HepG2 (cell line): ENCODE results near the gene PPP1R7. TPM values are rescaled to one million over a fixed set of nuclear protein-coding genes. Genes with fewer than 3 reads are reported as not detected.
A peak's percentile ranks its signal among the peaks of the same experiment; 100 is the strongest.

ENCODE experiments used
- ARID4A ChIP-seq: sonication (generic); formaldehyde crosslinking; IDR thresholded peaks from 2 replicates; pipeline ENCODE4 v1.5.0; 2020; ENCODE audit warnings: mild to moderate bottlenecking, missing genetic modification reagents, borderline replicate concordance
- EHMT2 ChIP-seq: fragments of 200-600 bp; sonication (generic); IDR thresholded peaks from 2 replicates; pipeline ENCODE4 v1.7.0; 2017; ENCODE audit warnings: antibody characterized with exemption, low read depth, low read length, borderline replicate concordance
- ESRRA ChIP-seq: sonication (generic); formaldehyde crosslinking; IDR thresholded peaks from 2 replicates; pipeline ENCODE4 v1.5.1; 2020; ENCODE audit warnings: mild to moderate bottlenecking, low read depth, missing genetic modification reagents
- FOSL1 ChIP-seq: sonication (generic); formaldehyde crosslinking; IDR thresholded peaks from 2 replicates; pipeline ENCODE4 v1.9.0; 2021; ENCODE audit warnings: missing genetic modification reagents, borderline replicate concordance
- JUN ChIP-seq: sonication (generic); formaldehyde crosslinking; IDR thresholded peaks from 2 replicates; pipeline ENCODE4 v1.4.0; 2020; ENCODE audit warnings: mild to moderate bottlenecking, missing genetic modification reagents
- KDM5B ChIP-seq: sonication (generic); formaldehyde crosslinking; IDR thresholded peaks from 2 replicates; pipeline ENCODE4 v1.4.0; 2020; ENCODE audit warnings: missing genetic modification reagents, mild to moderate bottlenecking, borderline replicate concordance
- MED1 ChIP-seq: sonication (generic); formaldehyde crosslinking; IDR thresholded peaks from 2 replicates; pipeline ENCODE4 v1.4.0; 2020; ENCODE audit warnings: missing genetic modification reagents
- PREB ChIP-seq: sonication (generic); formaldehyde crosslinking; IDR thresholded peaks from 2 replicates; pipeline ENCODE4 v1.4.0; 2020; ENCODE audit warnings: missing genetic modification reagents
- RBAK ChIP-seq: sonication (generic); formaldehyde crosslinking; IDR thresholded peaks from 2 replicates; pipeline ENCODE4 v1.5.1; 2020; ENCODE audit warnings: mild to moderate bottlenecking, missing genetic modification reagents
- ZGPAT ChIP-seq: IDR thresholded peaks from 2 replicates; pipeline ENCODE4 v1.6.1; 2016; ENCODE audit warnings: mild to moderate bottlenecking
- ZNF24 ChIP-seq: fragments of 450-650 bp; IDR thresholded peaks from 2 replicates; pipeline ENCODE4 v1.6.1; 2017; ENCODE audit warnings: antibody characterized with exemption, mild to moderate bottlenecking
- ZNF274 ChIP-seq: sonication (generic); formaldehyde crosslinking; IDR thresholded peaks from 2 replicates; pipeline ENCODE4 v1.5.1; 2020; ENCODE audit warnings: mild to moderate bottlenecking, missing genetic modification reagents
- ZNF512 ChIP-seq: sonication (generic); formaldehyde crosslinking; IDR thresholded peaks from 2 replicates; pipeline ENCODE4 v1.4.0; 2020; ENCODE audit warnings: mild to moderate bottlenecking, missing genetic modification reagents
- ZNF720 ChIP-seq: sonication (generic); formaldehyde crosslinking; IDR thresholded peaks from 2 replicates; pipeline ENCODE4 v1.4.0; 2020; ENCODE audit warnings: missing genetic modification reagents
- ZNF792 ChIP-seq: IDR thresholded peaks from 2 replicates; pipeline ENCODE4 v1.6.1; 2016
- ZSCAN5A ChIP-seq: sonication (generic); formaldehyde crosslinking; IDR thresholded peaks from 2 replicates; pipeline ENCODE4 v1.8.0; 2022; ENCODE audit warnings: mild to moderate bottlenecking, missing genetic modification reagents, borderline replicate concordance
- ZSCAN9 ChIP-seq: IDR thresholded peaks from 2 replicates; pipeline ENCODE4 v1.6.1; 2016; ENCODE audit warnings: borderline replicate concordance
- polyA plus RNA-seq, 8 experiments: library from polyadenylated mRNA; depleted of rRNA in 3 of 8; stranded (reverse) in 7 of 8; unstranded in 1 of 8; fragments of >200 nt; fragmentation: Illumina TruSeq in 4 of 8; extraction: Trizol in 4 of 8; gene quantifications; 2 replicates each; pipeline versions ENCODE4 v1.2.1 to v1.2.3, GENCODE V29; 2011 to 2016; ENCODE audit warnings: low read depth in 4 of 8, missing spikeins in 1 of 8, mixed read lengths in 1 of 8; ENCODE audit not compliant: insufficient read depth in 1 of 8
- total RNA-seq, 5 experiments: library from RNA; depleted of rRNA; stranded (reverse); fragments of >200 nt; fragmentation: Illumina TruSeq; extraction: Trizol; gene quantifications; 2 replicates each; pipeline ENCODE4 v1.2.3, GENCODE V29; 2016; ENCODE audit warnings: low read depth in 1 of 5
- TF ChIP-seq, protein P1 (sequence below): sonication (generic); formaldehyde crosslinking; conservative IDR thresholded peaks from 2 replicates; pipeline ENCODE4 v1.5.0; 2020; ENCODE audit warnings: missing genetic modification reagents

Gene PPP1R7
- total and polyA plus RNA-seq, 2 of the 13 experiments (the other 11 are each of a cell fraction or from before 2014, with no cell fraction given) = 33.3 to 67.9 TPM

- peak; percentile 87 for TF ChIP-seq ARID4A (CRISPR knock-in tag)
- peak; percentile 54; the same call in 1 of the 2 replicates for TF ChIP-seq ZSCAN5A (CRISPR knock-in tag)
- no peak for TF ChIP-seq EHMT2
- TF ChIP-seq ZNF720 (CRISPR knock-in tag) = no peak
- TF ChIP-seq JUN (CRISPR knock-in tag) = no peak
- TF ChIP-seq ZNF274 = peak; percentile 95
- TF ChIP-seq ZNF24 = no peak
- TF ChIP-seq KDM5B (CRISPR knock-in tag) = peak; percentile 97
- TF ChIP-seq, protein P1, sequence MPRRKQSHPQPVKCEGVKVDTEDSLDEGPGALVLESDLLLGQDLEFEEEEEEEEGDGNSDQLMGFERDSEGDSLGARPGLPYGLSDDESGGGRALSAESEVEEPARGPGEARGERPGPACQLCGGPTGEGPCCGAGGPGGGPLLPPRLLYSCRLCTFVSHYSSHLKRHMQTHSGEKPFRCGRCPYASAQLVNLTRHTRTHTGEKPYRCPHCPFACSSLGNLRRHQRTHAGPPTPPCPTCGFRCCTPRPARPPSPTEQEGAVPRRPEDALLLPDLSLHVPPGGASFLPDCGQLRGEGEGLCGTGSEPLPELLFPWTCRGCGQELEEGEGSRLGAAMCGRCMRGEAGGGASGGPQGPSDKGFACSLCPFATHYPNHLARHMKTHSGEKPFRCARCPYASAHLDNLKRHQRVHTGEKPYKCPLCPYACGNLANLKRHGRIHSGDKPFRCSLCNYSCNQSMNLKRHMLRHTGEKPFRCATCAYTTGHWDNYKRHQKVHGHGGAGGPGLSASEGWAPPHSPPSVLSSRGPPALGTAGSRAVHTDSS (CRISPR knock-in tag) = 0 out of 2 replicates have a peak, but pooled peaks have one; percentile 47
- no peak for TF ChIP-seq FOSL1 (CRISPR knock-in tag)
- peak; percentile 37; the same call in 1 of the 2 replicates for TF ChIP-seq ZNF792
- TF ChIP-seq MED1 (CRISPR knock-in tag) = peak; percentile 35; the same call in 1 of the 2 replicates
- TF ChIP-seq ESRRA (CRISPR knock-in tag) = peak; percentile 67; the same call in 1 of the 2 replicates
- TF ChIP-seq ZGPAT (CRISPR knock-in tag) = peak; percentile 74
- no peak for TF ChIP-seq ZNF512
- TF ChIP-seq ZSCAN9 (CRISPR knock-in tag) = peak; percentile 33; the same call in 1 of the 2 replicates
- TF ChIP-seq PREB (CRISPR knock-in tag) = no peak
- no peak for TF ChIP-seq RBAK (CRISPR knock-in tag)
Observed at GRCh38 chr2:241217320-241218031, 67.2 kb downstream of the PPP1R7 start (continued).
